ENCODE results near the gene P3H2.

P3H2 gene

DNA sequence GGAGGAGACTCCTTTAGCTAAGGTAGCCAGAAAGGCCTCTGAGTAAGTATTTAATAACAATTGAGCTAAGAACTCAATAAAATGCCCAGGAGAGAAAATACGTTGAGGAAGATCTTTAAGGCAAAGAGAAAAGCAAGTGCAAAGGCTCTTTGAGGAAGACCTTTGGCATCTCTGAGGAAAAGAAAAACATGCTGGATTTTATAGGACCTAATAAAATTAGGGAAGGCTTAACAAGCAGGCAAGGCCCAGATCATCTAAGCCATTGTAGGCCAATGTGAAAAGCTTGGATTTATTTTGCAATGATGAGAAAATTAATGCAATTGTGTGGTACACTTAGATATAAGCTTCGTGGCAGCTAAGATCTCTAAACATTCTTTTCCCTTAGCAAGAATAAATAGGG lies 75.7 kb downstream of the P3H2 start:
- no peak for DNase-seq

DNA sequence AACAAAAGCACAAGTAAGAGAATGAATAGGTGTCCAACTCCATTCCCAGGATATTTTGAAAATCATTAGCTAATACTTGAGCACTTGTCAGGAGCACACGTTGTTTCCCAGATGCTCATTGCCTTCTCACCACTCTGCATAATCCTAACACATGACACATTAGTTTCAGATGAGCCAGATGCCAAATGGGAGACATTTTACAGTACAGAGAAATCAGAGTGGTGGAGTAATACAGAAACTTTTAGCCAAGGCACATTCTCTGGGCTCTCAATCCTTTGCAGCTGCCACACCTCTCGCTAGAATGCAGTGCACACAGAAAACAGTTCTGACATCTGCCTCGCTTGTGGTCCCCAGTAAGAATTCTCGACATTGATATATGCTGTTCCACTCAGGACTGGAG lies 76.6 kb downstream of the P3H2 start:
- no peak for DNase-seq

GRCh38 chr3:190043741-190044140 lies 77.0 kb downstream of the P3H2 start:
- no peak for DNase-seq

DNA sequence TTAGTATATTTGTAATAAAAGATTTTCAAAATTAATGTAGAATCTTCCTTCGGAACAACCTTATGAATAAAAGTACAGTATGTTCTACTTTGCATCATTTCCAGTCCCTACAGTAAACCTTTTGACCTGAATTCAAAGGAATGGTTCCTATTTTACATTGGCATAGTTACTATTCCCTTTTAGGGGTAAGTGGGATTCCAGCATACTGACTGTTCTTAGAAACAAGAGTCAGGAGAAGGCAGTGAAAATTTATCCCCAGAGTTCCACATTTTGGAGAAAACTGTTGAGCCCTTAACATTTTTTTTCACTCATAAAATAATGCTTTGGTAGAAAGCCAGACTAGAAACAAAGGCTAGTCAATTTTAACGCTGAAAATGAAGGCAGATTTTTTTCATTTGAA lies 78.1 kb downstream of the P3H2 start:
- DNase-seq = no peak

- peak in 1 of 3 donors; percentile 5 for DNase-seq
Measured at GRCh38 chr3:190041333-190042041, 79.2 kb downstream of the P3H2 start.

GRCh38 chr3:190040145-190040544 lies 80.6 kb downstream of the P3H2 start:
- no peak for DNase-seq

- peak; percentile 3 to 27 (median 13) for DNase-seq
Measured at GRCh38 chr3:190038050-190038933, 82.4 kb downstream of the P3H2 start.

DNA sequence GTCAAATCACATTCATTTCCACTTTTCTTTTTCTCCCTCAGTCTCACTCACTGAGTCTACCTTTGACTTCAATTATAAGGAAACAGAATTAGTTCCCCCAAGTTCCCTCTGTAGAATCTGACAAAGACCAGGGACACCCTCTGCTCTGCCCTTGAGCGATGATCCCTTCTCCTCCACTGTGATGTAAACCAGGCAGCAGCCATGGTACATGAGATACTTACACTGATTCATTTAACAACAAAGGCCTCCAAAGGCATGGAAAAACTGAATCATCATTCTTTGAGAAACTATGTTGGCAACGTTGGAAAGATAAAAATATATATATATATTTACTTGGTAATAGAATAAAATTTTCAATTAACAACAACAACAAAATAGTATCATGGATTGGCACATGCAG lies 84.1 kb downstream of the P3H2 start:
- DNase-seq = no peak

DNA sequence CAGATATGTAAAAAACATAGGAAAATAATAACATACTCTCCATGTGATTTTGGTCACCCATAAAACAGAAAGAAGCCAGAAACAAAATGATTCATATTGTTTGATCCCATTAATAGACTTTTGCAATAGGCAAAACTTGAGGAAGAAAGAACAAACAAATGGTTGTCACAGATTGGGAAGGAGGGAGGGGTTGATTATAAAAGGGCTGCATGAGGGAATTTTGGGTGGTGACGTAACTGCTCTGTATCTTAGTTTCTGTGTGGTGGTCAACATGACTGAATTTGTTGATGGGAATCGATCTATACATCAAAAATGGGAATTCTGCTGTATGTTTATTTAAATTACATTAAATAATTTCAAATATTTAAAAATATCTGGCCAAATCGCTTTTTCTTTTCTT lies 86.3 kb downstream of the P3H2 start:
- DNase-seq = no peak

- DNase-seq = no peak
Measured at GRCh38 chr3:190032923-190033322, 87.8 kb downstream of the P3H2 start.

DNA sequence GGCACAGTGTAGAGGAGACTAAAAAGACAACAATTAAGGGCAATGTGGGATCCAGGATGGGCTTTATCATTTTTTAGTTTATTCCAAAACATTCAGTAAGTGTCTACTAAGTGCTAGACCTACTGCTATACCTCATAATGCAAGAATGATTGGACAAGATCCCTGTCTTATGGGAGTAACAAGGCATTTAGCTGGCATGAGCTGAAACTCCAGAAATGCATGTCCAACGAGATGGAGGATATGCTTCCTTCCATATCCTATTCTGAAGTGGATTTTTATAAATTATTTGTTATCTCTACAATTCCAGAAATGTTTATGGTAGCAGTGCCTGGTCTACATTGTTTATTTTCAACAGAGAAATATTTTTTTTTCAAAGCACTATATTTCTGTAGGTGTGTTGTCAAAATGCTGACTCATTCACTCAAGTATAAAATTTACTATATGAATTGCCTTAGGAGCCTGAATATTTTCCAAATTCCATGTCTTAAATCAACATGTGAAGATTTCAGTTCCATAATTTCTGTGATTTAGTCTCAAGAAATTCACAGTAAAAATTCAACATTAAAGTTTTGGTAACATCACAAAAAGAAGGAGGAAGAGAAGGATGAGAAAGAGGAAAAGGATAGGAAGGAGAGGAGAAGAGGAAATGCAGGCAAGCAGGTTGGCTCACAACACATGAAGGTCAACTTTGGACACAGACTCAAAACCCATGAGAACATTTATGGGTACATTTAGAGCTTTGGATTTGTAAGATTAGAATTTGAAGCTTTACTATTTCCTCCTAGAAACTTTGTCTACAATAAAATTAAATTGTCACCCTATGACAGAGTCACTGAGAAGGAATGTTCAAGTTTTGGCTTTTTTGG lies 88.6 kb downstream of the P3H2 start:
- DNase-seq = no peak

DNA sequence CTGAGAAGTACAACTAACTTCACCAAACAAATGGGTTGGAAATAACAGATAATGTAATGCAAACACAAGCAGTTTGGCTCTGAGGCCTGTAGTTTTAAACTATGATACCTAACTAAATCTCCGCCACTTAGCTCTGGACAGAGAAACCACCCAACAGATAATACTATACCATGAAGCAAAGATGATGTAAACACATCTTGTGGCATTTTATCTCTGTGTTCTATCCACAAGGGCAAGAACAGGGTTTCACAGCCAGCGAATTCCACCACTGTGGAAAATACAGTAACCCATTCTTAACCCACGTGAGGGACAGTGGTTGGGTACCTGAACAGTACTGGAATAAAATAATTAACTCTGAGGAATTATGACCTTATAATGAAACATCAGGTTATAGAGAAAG lies 93.6 kb downstream of the P3H2 start:
- no peak for DNase-seq

DNA sequence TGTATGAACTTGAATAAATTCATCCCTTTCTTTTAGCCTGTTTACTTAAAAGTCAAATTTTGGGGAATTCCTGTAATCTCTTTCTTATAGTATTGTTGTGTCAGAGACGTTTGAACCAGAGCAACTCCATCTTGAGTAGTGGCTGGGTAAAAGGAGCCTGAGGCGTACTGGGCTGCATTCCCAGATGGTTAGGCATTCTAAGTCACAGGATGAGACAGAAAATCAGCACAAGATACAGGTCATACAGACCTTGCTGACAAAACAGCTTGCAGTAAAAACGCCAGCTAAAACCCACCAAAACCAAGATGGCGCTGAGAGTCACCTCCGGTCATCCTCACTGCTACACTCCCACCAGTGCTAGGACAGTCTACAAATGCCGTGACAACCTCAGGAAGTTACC lies 94.5 kb downstream of the P3H2 start:
- no peak for DNase-seq

- DNase-seq = peak; percentile 42 to 76 (median 63)
Measured at GRCh38 chr3:190024912-190025311, 95.8 kb downstream of the P3H2 start.

GRCh38 chr3:190019844-190020243 lies 100.9 kb downstream of the P3H2 start:
- no peak for DNase-seq

DNA sequence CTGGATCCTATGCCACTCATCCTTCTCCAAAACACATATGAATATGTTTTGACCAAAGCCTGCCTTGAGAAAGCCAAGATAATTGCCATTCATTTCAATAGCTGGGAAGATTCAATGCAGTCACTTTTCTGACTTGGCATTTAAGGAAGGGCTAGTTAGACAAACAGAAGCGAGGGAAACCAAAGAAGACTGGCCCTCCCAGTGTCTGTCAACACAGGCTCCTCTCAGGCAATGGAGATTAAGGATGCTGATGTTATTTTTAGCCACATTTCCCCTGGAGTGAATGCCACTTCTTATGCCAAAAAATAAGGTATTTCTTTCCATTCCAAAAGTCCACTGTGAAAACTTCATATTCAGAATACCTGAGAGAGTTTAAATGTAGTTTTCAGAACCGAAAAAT lies 101.7 kb downstream of the P3H2 start:
- DNase-seq = no peak

GRCh38 chr3:190018460-190018859 lies 102.2 kb downstream of the P3H2 start:
- DNase-seq = no peak

- peak; percentile 35 to 50 (median 44) for DNase-seq
Measured at GRCh38 chr3:190017521-190018288, 103.0 kb downstream of the P3H2 start.

- no peak for DNase-seq
Measured at GRCh38 chr3:190016966-190017365, 103.7 kb downstream of the P3H2 start.

GRCh38 chr3:190014940-190015339 lies 105.8 kb downstream of the P3H2 start:
- DNase-seq = no peak

DNA sequence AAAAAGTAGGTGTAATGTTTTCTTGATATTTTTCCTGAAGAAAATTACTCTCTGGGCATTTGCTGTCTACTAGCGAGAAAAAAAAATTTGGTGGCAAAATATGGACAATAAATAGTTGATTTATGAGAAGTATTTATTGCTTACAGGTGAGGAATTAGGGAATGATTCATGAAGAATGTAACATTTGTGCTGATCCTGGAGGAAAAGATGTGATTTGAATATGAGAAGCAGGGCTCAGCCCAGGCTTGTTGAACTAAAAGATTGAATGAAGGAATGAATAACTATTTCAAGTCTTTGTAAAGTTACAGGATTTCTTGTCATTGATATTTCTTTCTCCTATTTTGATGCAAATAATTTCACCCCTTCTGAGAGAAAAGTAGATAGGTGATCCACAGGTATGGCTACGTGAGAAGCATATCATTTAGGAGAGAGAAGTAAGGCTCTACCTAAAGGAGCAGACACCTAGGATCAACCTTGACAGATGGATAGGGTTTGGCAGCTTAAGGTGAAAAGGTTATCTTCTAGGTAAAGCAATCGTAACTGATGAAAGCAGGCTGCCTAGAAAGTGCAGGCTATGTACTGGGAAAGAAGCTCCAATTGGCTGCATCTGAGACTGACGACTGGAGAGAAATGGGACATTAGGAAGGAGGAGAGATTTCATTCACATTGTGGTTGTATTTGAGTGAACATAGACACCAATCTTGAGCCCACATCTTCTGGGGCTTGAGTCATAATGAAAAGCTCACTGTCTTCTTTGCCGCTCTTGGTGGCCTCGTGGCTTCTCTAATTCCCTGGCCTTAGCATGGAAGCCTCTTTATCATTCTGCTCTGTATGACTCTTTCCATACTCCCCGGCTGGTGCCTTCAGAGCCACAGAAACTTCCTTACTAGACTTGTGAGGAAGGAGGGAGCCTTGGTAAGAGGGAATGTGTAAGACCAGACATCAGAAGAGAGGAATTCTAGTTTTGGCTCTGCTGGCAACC lies 106.5 kb downstream of the P3H2 start:
- no peak for DNase-seq

Data from suppressor macrophage treated with lipopolysaccharide for 1 hour (primary cell).